Esophagus squamous epithelium (tissue), 5 donors: ENCODE measurements around the gene PARD3B. TPM values are rescaled to one million over a fixed set of nuclear protein-coding genes. Genes with fewer than 3 reads are reported as not detected.

ENCODE experiments used
- DNase-seq: peaks from one replicate; lab custom pipeline; 2025; lab: John Stamatoyannopoulos, UW
- H3K27ac ChIP-seq, 4 donors: fragments of 200-600 bp; sonication (generic); one replicate each; pipeline ENCODE4 v1.5.1; 2016 to 2019; ENCODE audit warnings: mild to moderate bottlenecking in 1 of 4
- H3K27me3 ChIP-seq, 4 donors: fragments of 200-600 bp; sonication (generic); 1 replicate in 3 of 4; 2 replicates in 1 of 4; pipeline versions ENCODE4 v1.5.1 to v1.6.0; 2017 to 2021; ENCODE audit warnings: antibody characterized with exemption in 1 of 4
- H3K36me3 ChIP-seq, 3 donors: fragments of 200-600 bp; sonication (generic); one replicate each; pipeline ENCODE4 v1.5.1; 2016 to 2019
- H3K4me1 ChIP-seq, 3 donors: fragments of 200-600 bp; sonication (generic); one replicate each; pipeline ENCODE4 v1.5.1; 2017 to 2019
- H3K4me3 ChIP-seq, 4 donors: fragments of 200-600 bp; sonication (generic); 1 replicate in 3 of 4; 2 replicates in 1 of 4; pipeline ENCODE4 v1.5.1; 2016 to 2019; ENCODE audit warnings: mild to moderate bottlenecking in 2 of 4, moderate library complexity in 1 of 4
- H3K9me3 ChIP-seq, 3 donors: fragments of 200-600 bp; sonication (generic); one replicate each; pipeline ENCODE4 v1.5.1; 2016 to 2019
- CTCF ChIP-seq, 6 experiments: fragments of 450-650 bp in 4 of 6; fragments of 200-600 bp in 2 of 6; sonication (generic) in 2 of 6; IDR thresholded peaks; one replicate each; pipeline ENCODE4 v1.5.1; 2016 to 2019; ENCODE audit warnings: antibody characterized with exemption in 6 of 6, mild to moderate bottlenecking in 4 of 6, moderate library complexity in 4 of 6
- POLR2A ChIP-seq, 4 donors: fragments of 450-650 bp; IDR thresholded peaks; one replicate each; pipeline ENCODE4 v1.6.1; 2017; ENCODE audit warnings: antibody characterized with exemption in 4 of 4, mild to moderate bottlenecking in 4 of 4, moderate library complexity in 3 of 4
- WGBS, 2 donors: methylation state at CpG; one replicate each; pipeline ENCODE4 v1.1.5; 2018; 5-methylcytosine and 5-hydroxymethylcytosine counted together
- intact Hi-C: fragments of 100-400 bp; cut with DNase I; formaldehyde crosslinking; loops from one replicate; pipeline ENCODE4 v1.15.0; 2022
- total RNA-seq, 4 donors: library from RNA; depleted of rRNA; stranded (reverse); fragments of >200 nt; gene quantifications; one replicate each; pipeline ENCODE4 v1.1.0, GENCODE V29; 2016
- donor health status: DM: yes; HTN: yes; CAD: no.

Gene PARD3B
- total RNA-seq, 4 donors from 2014 or later: 2.4 to 15.8 (median 4.3) TPM

GRCh38 chr2:205540036-205540435, 994.8 kb downstream of the PARD3B start:
- Histone ChIP-seq H3K4me1 (peaks cover 0 to 5% (median 0%) of the 10 kb centered on the region in 3 donors), H3K4me3 (no peak overlapping the region), H3K9me3 (no peaks in the 10 kb centered on the region), H3K27ac (no peak overlapping the region), H3K27me3 (no peaks in the 10 kb centered on the region), H3K36me3 (no peaks in the 10 kb centered on the region)
- intact Hi-C loops: no loop called here
- no peak for DNase-seq
- no peak for TF ChIP-seq POLR2A (IDR thresholded peaks at IDR 0.05)
- no peak for TF ChIP-seq CTCF (IDR thresholded peaks at IDR 0.05)
- 63 to 71% methylated on average over 5 of the region's 5 CpGs for WGBS, 2 donors

- 73 to 81% methylated on average over 5 of the region's 5 CpGs for WGBS, 2 donors
- Histone ChIP-seq H3K9me3 (no peaks in the 10 kb centered on the region), H3K27ac (no peak overlapping the region), H3K27me3 (no peaks in the 10 kb centered on the region), H3K4me1 (peaks cover 0 to 5% (median 0%) of the 10 kb centered on the region in 3 donors), H3K36me3 (no peaks in the 10 kb centered on the region), H3K4me3 (no peak overlapping the region)
- no peak for DNase-seq
- TF ChIP-seq CTCF (IDR thresholded peaks at IDR 0.05): no peak
- TF ChIP-seq POLR2A (IDR thresholded peaks at IDR 0.05): no peak
- intact Hi-C loops: no loop called here
Observed at GRCh38 chr2:205543262-205543843, 998.1 kb downstream of the PARD3B start.

- Histone ChIP-seq H3K4me1 (peaks cover 0 to 5% (median 0%) of the 10 kb centered on the region in 3 donors), H3K9me3 (no peaks in the 10 kb centered on the region), H3K27ac (no peak overlapping the region), H3K27me3 (no peaks in the 10 kb centered on the region), H3K4me3 (no peak overlapping the region), H3K36me3 (no peaks in the 10 kb centered on the region)
- intact Hi-C loops: no loop called here
- WGBS, 2 donors: 40 to 46% methylated on average over 2 of the region's 2 CpGs
- TF ChIP-seq CTCF (IDR thresholded peaks at IDR 0.05): no peak
- no peak for TF ChIP-seq POLR2A (IDR thresholded peaks at IDR 0.05)
- DNase-seq: no peak
Observed at GRCh38 chr2:205543937-205544702, 998.8 kb downstream of the PARD3B start.

GRCh38 chr2:205545971-205546816, 1000.9 kb downstream of the PARD3B start:
- Histone ChIP-seq H3K36me3 (no peaks in the 10 kb centered on the region), H3K27ac (no peak overlapping the region), H3K4me3 (no peak overlapping the region), H3K4me1 (no peaks in the 10 kb centered on the region), H3K9me3 (no peaks in the 10 kb centered on the region), H3K27me3 (no peaks in the 10 kb centered on the region)
- intact Hi-C loops: no loop called here
- DNase-seq: no peak
- TF ChIP-seq CTCF (IDR thresholded peaks at IDR 0.05) (no peak), POLR2A (IDR thresholded peaks at IDR 0.05) (no peak)
- 64 to 78% methylated on average over 7 of the region's 7 CpGs for WGBS, 2 donors
